PFSK-1 (cell line): ENCODE measurements around the gene SLC25A45.

Experiments used
- POLR2AphosphoS5 ChIP-seq: IDR thresholded peaks from 2 replicates; pipeline ENCODE4 v1.6.1; 2012; ENCODE audit warnings: low read depth, mild to moderate bottlenecking, control low read depth, low read length, moderate library complexity
- REST ChIP-seq, 2 experiments: IDR thresholded peaks; 2 replicates each; pipeline versions ENCODE4 v1.6.1 to v1.8.0; 2011 to 2012; ENCODE audit warnings: low read depth in 2 of 2, low read length in 2 of 2, control low read depth in 1 of 2, inconsistent platforms in 1 of 2, mild to moderate bottlenecking in 1 of 2, moderate library complexity in 1 of 2; ENCODE audit not compliant: insufficient read depth in 1 of 2
- SIN3A ChIP-seq: IDR thresholded peaks from 2 replicates; pipeline ENCODE4 v1.6.1; 2012; ENCODE audit warnings: mild to moderate bottlenecking, low read length, moderate library complexity, borderline replicate concordance; ENCODE audit not compliant: insufficient read depth
- TAF1 ChIP-seq: IDR thresholded peaks from 2 replicates; pipeline ENCODE4 v1.6.1; 2012; ENCODE audit warnings: low read length, control low read depth, borderline replicate concordance; ENCODE audit not compliant: insufficient read depth

GRCh38 chr11:65376138-65376713 is 6.2 kb downstream of the SLC25A45 start:
- TF ChIP-seq TAF1 (no peak), REST (IDR thresholded peaks at IDR 0.05; ENCODE audit: insufficient read depth in 1 of 2, low read depth in 2 of 2, low read length in 2 of 2) (no peak), SIN3A (no peak), POLR2AphosphoS5 (no peak)
